Measurements from ENCODE around the gene PARD6G. TPM values are rescaled to one million over a fixed set of nuclear protein-coding genes. Genes with fewer than 3 reads are reported as not detected.
"Not testable (repeated sequence)": the region's sequence is repeated elsewhere in the genome, so short reads cannot be mapped to it uniquely, and the experiment has no call there.

Gene PARD6G, protein sequence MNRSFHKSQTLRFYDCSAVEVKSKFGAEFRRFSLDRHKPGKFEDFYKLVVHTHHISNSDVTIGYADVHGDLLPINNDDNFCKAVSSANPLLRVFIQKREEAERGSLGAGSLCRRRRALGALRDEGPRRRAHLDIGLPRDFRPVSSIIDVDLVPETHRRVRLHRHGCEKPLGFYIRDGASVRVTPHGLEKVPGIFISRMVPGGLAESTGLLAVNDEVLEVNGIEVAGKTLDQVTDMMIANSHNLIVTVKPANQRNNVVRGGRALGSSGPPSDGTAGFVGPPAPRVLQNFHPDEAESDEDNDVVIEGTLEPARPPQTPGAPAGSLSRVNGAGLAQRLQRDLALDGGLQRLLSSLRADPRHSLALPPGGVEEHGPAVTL
- total RNA-seq: 1 to 10 TPM; 1.1 to 1.5 (median 1.3) TPM
- polyA plus RNA-seq: under 1 TPM; 0.22 to 1.00 (median 0.39) TPM
- long read RNA-seq, donor 1, partial matches to known transcripts: 1 of 1 reads
- long read RNA-seq, donor 1, other reads (novel, unspliced or antisense): 0 of 1 reads
- long read RNA-seq, donor 2, partial matches to known transcripts: 1 of 4 reads
- long read RNA-seq, donor 2, other reads (novel, unspliced or antisense): 2 of 4 reads

DNA sequence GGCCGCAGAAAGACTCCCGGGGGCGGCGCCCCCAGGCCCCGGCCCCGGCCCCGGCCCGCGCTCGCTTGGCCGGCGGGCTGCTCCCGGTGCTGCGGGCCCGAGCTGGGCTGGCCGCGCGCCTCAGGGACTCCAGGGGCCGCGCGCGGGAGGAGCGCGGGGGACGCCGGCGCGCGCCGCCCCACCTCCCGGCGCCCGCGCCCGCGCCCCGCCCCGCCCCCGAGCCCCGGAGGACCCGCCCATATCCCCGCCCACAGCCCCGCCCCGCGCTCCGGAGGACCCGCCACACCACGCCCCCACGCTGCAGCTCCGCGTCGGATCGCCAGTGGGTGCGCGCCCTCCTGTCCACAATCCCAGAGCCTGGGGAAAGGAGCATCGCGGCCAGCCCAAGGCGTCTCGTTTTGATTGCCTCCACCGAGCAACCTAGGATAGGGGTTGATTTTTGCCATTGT is at the start of gene PARD6G:
PARD6G (minus strand) TSS at position 122 of the 449 bp plus-strand sequence. CDS start 166 bp downstream, outside the sequence.
- ATAC-seq (peak; percentile 88 to 98 (median 94)), DNase-seq (peak; percentile 81 to 91)
- Histone ChIP-seq H3K27ac (no peak within 1 kb of the TSS), H3K4me3 (peak within 1 kb of the TSS; percentile 90), H3K27me3 (ENCODE audit: insufficient read depth in 3 of 3, low read length in 2 of 3) (no peaks in the 10 kb centered on the region), H3K4me1 (no peaks in the 10 kb centered on the region), H3K9me3 (no peaks in the 10 kb centered on the region), H3K36me3 (ENCODE audit: insufficient read depth in 1 of 2, low read depth in 1 of 2) (no peaks in the 10 kb centered on the region)
- TF ChIP-seq, protein P1, sequence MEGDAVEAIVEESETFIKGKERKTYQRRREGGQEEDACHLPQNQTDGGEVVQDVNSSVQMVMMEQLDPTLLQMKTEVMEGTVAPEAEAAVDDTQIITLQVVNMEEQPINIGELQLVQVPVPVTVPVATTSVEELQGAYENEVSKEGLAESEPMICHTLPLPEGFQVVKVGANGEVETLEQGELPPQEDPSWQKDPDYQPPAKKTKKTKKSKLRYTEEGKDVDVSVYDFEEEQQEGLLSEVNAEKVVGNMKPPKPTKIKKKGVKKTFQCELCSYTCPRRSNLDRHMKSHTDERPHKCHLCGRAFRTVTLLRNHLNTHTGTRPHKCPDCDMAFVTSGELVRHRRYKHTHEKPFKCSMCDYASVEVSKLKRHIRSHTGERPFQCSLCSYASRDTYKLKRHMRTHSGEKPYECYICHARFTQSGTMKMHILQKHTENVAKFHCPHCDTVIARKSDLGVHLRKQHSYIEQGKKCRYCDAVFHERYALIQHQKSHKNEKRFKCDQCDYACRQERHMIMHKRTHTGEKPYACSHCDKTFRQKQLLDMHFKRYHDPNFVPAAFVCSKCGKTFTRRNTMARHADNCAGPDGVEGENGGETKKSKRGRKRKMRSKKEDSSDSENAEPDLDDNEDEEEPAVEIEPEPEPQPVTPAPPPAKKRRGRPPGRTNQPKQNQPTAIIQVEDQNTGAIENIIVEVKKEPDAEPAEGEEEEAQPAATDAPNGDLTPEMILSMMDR (IDR thresholded peaks at IDR 0.05): peak; percentile 5
- WGBS, 3 donors: 0 to 1% (median 1%) methylated on average over 17 to 60 of the region's 60 CpGs
- intact Hi-C loops (cut with DNase I): no loop called here

DNA sequence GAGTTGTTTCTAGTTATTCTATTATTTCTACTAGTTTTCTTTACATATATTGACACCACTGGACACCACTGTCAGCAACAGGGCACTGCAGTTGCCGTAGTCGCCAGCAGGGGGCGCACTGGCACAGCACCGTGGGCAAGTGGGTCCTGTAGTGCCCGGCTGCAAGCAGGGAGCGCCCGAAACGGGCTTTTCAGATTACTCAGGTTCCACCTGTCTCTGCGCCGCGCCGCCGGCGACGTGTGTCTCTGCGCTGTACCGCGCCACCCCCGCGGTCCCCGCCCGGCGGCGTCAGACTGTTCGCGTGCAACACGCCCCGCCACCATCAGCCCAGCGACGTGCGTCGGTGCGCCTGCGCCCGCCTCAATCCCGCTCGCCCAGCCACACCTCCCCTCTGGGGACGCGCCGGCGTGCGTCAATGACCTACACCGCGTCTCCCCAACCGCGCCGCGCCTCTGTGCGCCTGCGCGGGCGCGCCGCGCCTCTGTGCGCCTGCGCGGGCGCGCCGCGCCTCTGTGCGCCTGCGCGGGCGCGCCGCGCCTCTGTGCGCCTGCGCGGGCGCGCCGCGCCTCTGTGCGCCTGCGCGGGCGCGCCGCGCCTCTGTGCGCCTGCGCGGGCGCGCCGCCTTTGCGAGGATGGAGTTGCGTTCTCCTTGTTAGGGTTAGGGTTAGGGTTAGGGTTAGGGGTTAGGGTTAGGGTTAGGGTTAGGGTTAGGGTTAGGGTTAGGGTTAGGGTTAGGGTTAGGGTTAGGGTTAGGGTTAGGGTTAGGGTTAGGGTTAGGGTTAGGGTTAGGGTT is 15.1 kb upstream of the PARD6G start:
- H3K36me3 ChIP-seq (ENCODE audit: insufficient read depth in 1 of 2, low read depth in 1 of 2); intact Hi-C loops (cut with DNase I); H3K9me3 ChIP-seq; H3K27ac ChIP-seq; H3K4me1 ChIP-seq; H3K4me3 ChIP-seq; H3K27me3 ChIP-seq (ENCODE audit: insufficient read depth in 3 of 3, low read length in 2 of 3): not testable (repeated sequence)
- DNase-seq: peak; percentile 32 to 64
- 59 to 74% (median 71%) methylated on average over 38 to 83 of the region's 91 CpGs for WGBS, 3 donors
- TF ChIP-seq, protein P1 (IDR thresholded peaks at IDR 0.05): peak; percentile 44
- ATAC-seq: peak in 3 of 4 donors; percentile 31 to 82 (median 38)

DNA sequence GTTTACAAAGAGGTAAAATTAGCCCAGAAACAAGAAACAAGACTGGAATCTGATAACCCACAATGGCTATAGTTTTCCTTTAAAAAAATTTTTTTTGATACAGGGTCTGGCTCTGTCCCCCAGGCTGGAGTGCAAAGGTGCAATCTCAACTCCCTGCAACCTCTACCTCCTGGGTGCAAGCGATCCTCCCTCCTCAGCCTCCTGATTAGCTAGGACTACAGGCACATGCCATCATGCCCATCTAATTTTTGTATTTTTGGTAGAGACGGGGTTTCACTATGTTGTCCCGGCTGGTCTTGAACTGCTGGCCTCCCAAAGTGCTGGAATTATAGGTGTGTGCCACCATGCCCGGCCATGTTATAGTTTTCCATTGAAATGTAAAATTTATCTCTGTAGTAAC is 12.3 kb upstream of the PARD6G start:
- no peak for ATAC-seq
- intact Hi-C loops (cut with DNase I): no loop called here

DNA sequence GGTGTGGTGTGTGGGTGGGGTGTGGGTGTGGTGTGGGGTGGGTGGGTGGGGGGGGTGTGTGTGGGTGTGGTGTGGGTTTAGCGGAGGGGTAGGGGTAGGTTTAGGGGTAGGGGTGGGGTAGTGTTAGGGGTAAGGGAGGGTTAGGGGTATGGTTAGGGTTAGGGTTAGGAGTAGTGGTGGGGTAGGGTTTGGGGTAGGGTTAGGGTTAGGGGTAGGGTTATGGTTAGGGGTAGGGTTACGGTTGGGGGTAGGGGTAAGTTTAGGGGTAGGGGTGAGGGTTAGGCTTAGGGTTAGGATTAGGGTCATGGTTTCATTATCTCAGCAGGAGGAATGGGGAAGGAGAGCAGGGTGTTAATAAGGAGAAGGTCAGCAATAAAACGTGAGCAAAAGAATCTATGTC is 11.3 kb upstream of the PARD6G start:
- 56 to 88% (median 83%) methylated on average over 2 of the region's 3 CpGs for WGBS, 3 donors
- H3K27me3 ChIP-seq (ENCODE audit: insufficient read depth in 3 of 3, low read length in 2 of 3): no peaks in the 10 kb centered on the region
- ATAC-seq (no peak), DNase-seq (no peak)
- no peak overlapping the region for H3K4me3 ChIP-seq
- no peak overlapping the region for H3K27ac ChIP-seq
- intact Hi-C loops (cut with DNase I): no loop called here
- TF ChIP-seq, protein P1 (IDR thresholded peaks at IDR 0.05): no peak
- H3K9me3 ChIP-seq: no peaks in the 10 kb centered on the region
- H3K36me3 ChIP-seq (ENCODE audit: insufficient read depth in 1 of 2, low read depth in 1 of 2): no peaks in the 10 kb centered on the region
- peaks cover 3% of the 10 kb centered on the region for H3K4me1 ChIP-seq

More for the DNA sequence above, 12.3 kb upstream of the PARD6G start:
- 93 to 98% (median 95%) methylated on average over 4 of the region's 4 CpGs for WGBS, 3 donors
- Histone ChIP-seq H3K27me3 (ENCODE audit: insufficient read depth in 3 of 3, low read length in 2 of 3) (no peaks in the 10 kb centered on the region), H3K27ac (no peak overlapping the region), H3K36me3 (ENCODE audit: insufficient read depth in 1 of 2, low read depth in 1 of 2) (no peaks in the 10 kb centered on the region), H3K9me3 (no peaks in the 10 kb centered on the region), H3K4me1 (peaks cover 3% of the 10 kb centered on the region), H3K4me3 (no peak overlapping the region)
- TF ChIP-seq, protein P1 (IDR thresholded peaks at IDR 0.05): no peak
- DNase-seq: no peak
